ENCODE results near the gene GFRA3.

Gene GFRA3

GRCh38 chr5:138287246-138287645, 12.8 kb upstream of the GFRA3 start:
- TF ChIP-seq CEBPB (IDR thresholded peaks at IDR 0.05) (no peak), NFIC (IDR thresholded peaks at IDR 0.05) (no peak), MAX (IDR thresholded peaks at IDR 0.05) (no peak), CREB1 (IDR thresholded peaks at IDR 0.05; ENCODE audit: low read depth) (no peak), REST (IDR thresholded peaks at IDR 0.05; ENCODE audit: low read depth) (no peak), EGR1 (IDR thresholded peaks at IDR 0.05) (no peak), TEAD4 (IDR thresholded peaks at IDR 0.05) (no peak), EP300 (IDR thresholded peaks at IDR 0.05; ENCODE audit: borderline replicate concordance) (no peak), ZBTB7A (IDR thresholded peaks at IDR 0.05; ENCODE audit: low read depth) (no peak), YY1 (IDR thresholded peaks at IDR 0.05; ENCODE audit: low read depth) (no peak), FOXM1 (IDR thresholded peaks at IDR 0.05; ENCODE audit: borderline replicate concordance, low read depth) (no peak), RAD21 (IDR thresholded peaks at IDR 0.05; ENCODE audit: low read depth) (no peak), TAF1 (IDR thresholded peaks at IDR 0.05; ENCODE audit: low read depth) (no peak), TCF12 (IDR thresholded peaks at IDR 0.05; ENCODE audit: low read depth) (no peak)
- TF ChIP-seq, protein P1, sequence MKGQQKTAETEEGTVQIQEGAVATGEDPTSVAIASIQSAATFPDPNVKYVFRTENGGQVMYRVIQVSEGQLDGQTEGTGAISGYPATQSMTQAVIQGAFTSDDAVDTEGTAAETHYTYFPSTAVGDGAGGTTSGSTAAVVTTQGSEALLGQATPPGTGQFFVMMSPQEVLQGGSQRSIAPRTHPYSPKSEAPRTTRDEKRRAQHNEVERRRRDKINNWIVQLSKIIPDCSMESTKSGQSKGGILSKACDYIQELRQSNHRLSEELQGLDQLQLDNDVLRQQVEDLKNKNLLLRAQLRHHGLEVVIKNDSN (IDR thresholded peaks at IDR 0.05), result no peak

DNA sequence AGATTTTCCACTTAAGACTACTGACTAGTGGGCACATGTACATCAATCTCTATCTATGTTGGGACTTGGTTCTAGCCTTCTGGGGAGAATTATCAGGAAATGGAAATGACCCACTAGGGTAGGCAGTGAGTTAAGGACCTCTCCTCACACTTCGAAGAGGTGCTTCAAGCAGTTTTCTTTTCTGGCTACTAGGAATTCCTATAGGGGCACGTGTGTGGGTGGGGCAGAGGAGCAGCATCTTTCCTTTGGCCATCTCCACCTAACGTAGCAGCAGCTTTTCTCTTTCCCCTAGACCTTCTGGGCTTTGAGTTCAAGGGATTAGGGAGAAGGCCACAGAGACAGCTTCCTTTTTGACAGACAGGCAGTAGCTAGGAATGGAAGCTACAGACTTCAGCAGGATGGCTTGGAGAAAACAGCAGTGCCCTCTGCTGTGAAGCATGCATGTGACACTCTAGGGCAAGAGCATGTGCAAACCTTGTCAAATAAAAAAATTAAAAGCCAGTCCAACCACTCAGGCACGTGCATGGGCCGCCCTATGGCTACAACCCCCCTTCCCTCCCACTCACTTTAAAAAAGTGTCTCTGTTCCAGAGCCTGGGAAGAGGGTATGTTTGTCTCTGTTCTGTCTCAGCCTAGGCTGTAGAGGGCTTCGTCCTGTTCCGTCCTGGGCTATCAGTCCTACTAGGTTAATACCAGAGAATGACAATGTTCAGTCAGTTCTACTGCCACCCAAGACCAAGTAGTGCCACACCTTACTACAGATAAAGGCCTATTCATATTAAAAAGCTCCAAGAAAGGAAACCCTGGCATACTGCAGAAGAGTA, 8.7 kb upstream of the GFRA3 start:
- TF ChIP-seq TEAD4 (IDR thresholded peaks at IDR 0.05) (peak; percentile 69), CREB1 (IDR thresholded peaks at IDR 0.05; ENCODE audit: low read depth) (no peak), FOXM1 (IDR thresholded peaks at IDR 0.05; ENCODE audit: borderline replicate concordance, low read depth) (no peak), ZBTB7A (IDR thresholded peaks at IDR 0.05; ENCODE audit: low read depth) (no peak), RAD21 (IDR thresholded peaks at IDR 0.05; ENCODE audit: low read depth) (peak; percentile 82), NFIC (IDR thresholded peaks at IDR 0.05) (no peak), EP300 (IDR thresholded peaks at IDR 0.05; ENCODE audit: borderline replicate concordance) (no peak), REST (IDR thresholded peaks at IDR 0.05; ENCODE audit: low read depth) (no peak), TAF1 (IDR thresholded peaks at IDR 0.05; ENCODE audit: low read depth) (no peak), CEBPB (IDR thresholded peaks at IDR 0.05) (no peak), YY1 (IDR thresholded peaks at IDR 0.05; ENCODE audit: low read depth) (no peak), EGR1 (IDR thresholded peaks at IDR 0.05) (no peak), TCF12 (IDR thresholded peaks at IDR 0.05; ENCODE audit: low read depth) (no peak), MAX (IDR thresholded peaks at IDR 0.05) (peak; percentile 80)
- TF ChIP-seq, protein P1 (IDR thresholded peaks at IDR 0.05), result 0 out of 2 replicates have a peak, but pooled peaks have one; percentile 11

GRCh38 chr5:138280915-138281314, 6.5 kb upstream of the GFRA3 start:
- TF ChIP-seq REST (IDR thresholded peaks at IDR 0.05; ENCODE audit: low read depth), result no peak

DNA sequence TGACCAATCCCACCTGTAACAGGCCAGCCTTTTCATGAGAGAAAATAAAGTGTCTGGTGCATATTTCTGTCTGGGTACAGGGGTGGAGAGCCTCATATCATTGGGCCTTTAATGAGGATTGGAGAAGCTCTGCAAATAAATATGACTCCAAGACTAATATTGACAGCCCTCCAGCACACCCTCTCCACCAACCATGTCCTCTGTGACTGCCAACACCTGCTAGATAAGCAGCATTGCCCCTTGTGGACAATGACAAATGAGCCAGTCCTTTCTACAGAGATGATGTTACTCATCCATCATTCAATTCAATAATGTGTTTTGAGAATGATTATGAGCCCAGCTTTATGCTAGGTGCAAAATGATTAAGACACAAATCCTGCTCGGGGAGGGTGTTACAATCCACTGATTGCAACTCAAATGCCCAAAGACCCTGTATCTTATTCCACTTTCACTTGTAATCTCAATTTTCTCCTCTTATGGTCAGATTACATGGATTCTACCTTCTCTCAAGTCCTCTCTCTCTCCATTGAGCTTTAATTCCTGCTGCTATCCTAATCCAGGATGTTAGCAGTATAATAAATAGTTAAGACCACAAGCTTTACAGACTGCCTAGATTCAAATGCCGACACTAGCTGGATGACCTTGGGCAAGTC, 2.1 kb upstream of the GFRA3 start:
- TF ChIP-seq EGR1 (IDR thresholded peaks at IDR 0.05), result no peak

All from Ishikawa (cell line).